HEK293 (cell line): ENCODE results near the gene CNGB1.

Source experiments
- EGR2 ChIP-seq: fragments of 450-650 bp; formaldehyde crosslinking; IDR thresholded peaks from 2 replicates; pipeline ENCODE4 v1.5.1; 2016; ENCODE audit warnings: low read depth, missing biosample characterization, missing genetic modification characterization
- GFI1B ChIP-seq: fragments of 450-650 bp; formaldehyde crosslinking; IDR thresholded peaks from 2 replicates; pipeline ENCODE4 v1.5.1; 2016; ENCODE audit warnings: missing biosample characterization, missing genetic modification characterization
- KLF1 ChIP-seq: fragments of 450-650 bp; formaldehyde crosslinking; IDR thresholded peaks from 2 replicates; pipeline ENCODE4 v1.5.1; 2016; ENCODE audit warnings: missing biosample characterization, missing genetic modification characterization
- PRDM2 ChIP-seq: fragments of 450-650 bp; formaldehyde crosslinking; IDR thresholded peaks from 2 replicates; pipeline ENCODE4 v1.5.1; 2016; ENCODE audit warnings: missing biosample characterization, missing genetic modification characterization, borderline replicate concordance
- PRDM6 ChIP-seq: fragments of 450-650 bp; formaldehyde crosslinking; IDR thresholded peaks from 2 replicates; pipeline ENCODE4 v1.5.1; 2017; ENCODE audit warnings: missing biosample characterization, missing genetic modification characterization
- SP3 ChIP-seq: fragments of 450-650 bp; formaldehyde crosslinking; IDR thresholded peaks from 2 replicates; pipeline ENCODE4 v1.5.1; 2016; ENCODE audit warnings: missing biosample characterization, missing genetic modification characterization
- ZBTB20 ChIP-seq: fragments of 450-650 bp; formaldehyde crosslinking; IDR thresholded peaks from 2 replicates; pipeline ENCODE4 v1.5.1; 2016; ENCODE audit warnings: missing biosample characterization, missing genetic modification characterization
- ZBTB26 ChIP-seq: fragments of 450-650 bp; formaldehyde crosslinking; optimal IDR thresholded peaks from 2 replicates; pipeline ENCODE3; 2016; ENCODE audit warnings: missing biosample characterization, mild to moderate bottlenecking, missing genetic modification characterization
- ZFP41 ChIP-seq: fragments of 450-650 bp; formaldehyde crosslinking; IDR thresholded peaks from 2 replicates; pipeline ENCODE4 v1.5.1; 2016; ENCODE audit warnings: missing biosample characterization, missing genetic modification characterization, borderline replicate concordance
- ZNF10 ChIP-seq: fragments of 450-650 bp; formaldehyde crosslinking; IDR thresholded peaks from 2 replicates; pipeline ENCODE4 v1.5.1; 2017; ENCODE audit warnings: missing biosample characterization, missing genetic modification characterization
- ZNF302 ChIP-seq: fragments of 450-650 bp; formaldehyde crosslinking; IDR thresholded peaks from 2 replicates; pipeline ENCODE4 v1.5.1; 2016; ENCODE audit warnings: missing biosample characterization, missing genetic modification characterization, low read depth
- ZNF335 ChIP-seq: fragments of 450-650 bp; formaldehyde crosslinking; conservative IDR thresholded peaks from 2 replicates; pipeline ENCODE4 v1.5.1; 2016; ENCODE audit warnings: missing biosample characterization, missing genetic modification characterization
- ZNF341 ChIP-seq: fragments of 450-650 bp; formaldehyde crosslinking; IDR thresholded peaks from 2 replicates; pipeline ENCODE4; 2016; ENCODE audit warnings: low read depth, missing biosample characterization, missing genetic modification characterization
- ZNF510 ChIP-seq: fragments of 450-650 bp; formaldehyde crosslinking; IDR thresholded peaks from 2 replicates; pipeline ENCODE4 v1.5.1; 2018; ENCODE audit warnings: mild to moderate bottlenecking, missing genetic modification characterization, missing biosample characterization; ENCODE audit not compliant: insufficient replicate concordance
- ZNF560 ChIP-seq: fragments of 450-650 bp; formaldehyde crosslinking; IDR thresholded peaks from 2 replicates; pipeline ENCODE4 v1.5.1; 2017; ENCODE audit warnings: missing biosample characterization, missing genetic modification characterization, borderline replicate concordance
- ZNF629 ChIP-seq: fragments of 450-650 bp; formaldehyde crosslinking; IDR thresholded peaks from 2 replicates; pipeline ENCODE4 v1.5.1; 2017; ENCODE audit warnings: missing biosample characterization, missing genetic modification characterization
- ZNF658 ChIP-seq: fragments of 450-650 bp; formaldehyde crosslinking; IDR thresholded peaks from 2 replicates; pipeline ENCODE4; 2016; ENCODE audit warnings: missing biosample characterization, missing genetic modification characterization
- ZNF692 ChIP-seq: fragments of 450-650 bp; formaldehyde crosslinking; IDR thresholded peaks from 2 replicates; pipeline ENCODE4 v1.5.1; 2016; ENCODE audit warnings: missing biosample characterization, missing genetic modification characterization

CNGB1 gene

GRCh38 chr16:57984443-57985203 lies 13.7 kb upstream of the CNGB1 start (continued):
- peak; percentile 90; the same call in 1 of the 2 replicates for TF ChIP-seq PRDM2
- TF ChIP-seq ZNF302: no peak
- no peak for TF ChIP-seq ZNF341
- no peak for TF ChIP-seq PRDM6 (tag by site-specific recombination)
- peak; percentile 48 for TF ChIP-seq ZBTB26 (tag by site-specific recombination)
- no peak for TF ChIP-seq ZFP41 (tag by site-specific recombination)
- TF ChIP-seq ZNF335: peak; percentile 73
- no peak for TF ChIP-seq ZNF692 (tag by site-specific recombination)
- peak; percentile 76 for TF ChIP-seq SP3
- TF ChIP-seq ZNF629 (tag by site-specific recombination): no peak
- no peak; the same call in 1 of the 2 replicates for TF ChIP-seq ZBTB20 (tag by site-specific recombination)
- peak; percentile 79; the same call in 1 of the 2 replicates for TF ChIP-seq ZNF10 (tag by site-specific recombination)
- TF ChIP-seq ZNF560: no peak
- TF ChIP-seq ZNF510 (tag by site-specific recombination): no peak
- no peak for TF ChIP-seq GFI1B
- TF ChIP-seq EGR2 (tag by site-specific recombination): peak; percentile 63
- TF ChIP-seq KLF1 (tag by site-specific recombination): peak; percentile 71
- no peak for TF ChIP-seq ZNF658 (tag by site-specific recombination)
